ENCODE data around the gene LRMDA. TPM values are rescaled to one million over a fixed set of nuclear protein-coding genes. Genes with fewer than 3 reads are reported as not detected.
A peak's percentile ranks its signal among the peaks of the same experiment; 100 is the strongest.

Gene LRMDA
- total and polyA plus RNA-seq, 2 of the 13 experiments (the other 11 are each of a cell fraction or from before 2014, with no cell fraction given), result 13.4 to 22.0 TPM

- TF ChIP-seq RERE (CRISPR knock-in tag; IDR thresholded peaks at IDR 0.05; ENCODE audit: low read depth) (peak; percentile 77), ZNF781 (CRISPR knock-in tag; IDR thresholded peaks at IDR 0.05; ENCODE audit: borderline replicate concordance, not compliant biosample characterization) (no peak), BRCA1 (CRISPR knock-in tag; IDR thresholded peaks at IDR 0.05) (0 out of 2 replicates have a peak, but pooled peaks have one; percentile 62), POLR2AphosphoS5 (IDR thresholded peaks at IDR 0.05; ENCODE audit: low read depth, low read length) (0 out of 2 replicates have a peak, but pooled peaks have one; percentile 24), ZMAT3 (CRISPR knock-in tag; conservative IDR thresholded peaks at IDR 0.05) (no peak; the same call in 1 of the 2 replicates), ZNF362 (CRISPR knock-in tag; IDR thresholded peaks at IDR 0.05; ENCODE audit: borderline replicate concordance) (peak; percentile 36; the same call in 1 of the 2 replicates), NFE2L1 (CRISPR knock-in tag; IDR thresholded peaks at IDR 0.05; ENCODE audit: borderline replicate concordance) (no peak), ZFP82 (CRISPR knock-in tag; IDR thresholded peaks at IDR 0.05; ENCODE audit: borderline replicate concordance) (no peak), RBFOX2 (IDR thresholded peaks at IDR 0.05; ENCODE audit: low read depth, low read length) (0 out of 2 replicates have a peak, but pooled peaks have one; percentile 14), ZNF691 (CRISPR knock-in tag; IDR thresholded peaks at IDR 0.05; ENCODE audit: borderline replicate concordance, low read depth) (no peak), ZNF704 (CRISPR knock-in tag; IDR thresholded peaks at IDR 0.05; ENCODE audit: borderline replicate concordance) (no peak), ZBTB7A (CRISPR knock-in tag; IDR thresholded peaks at IDR 0.05) (peak; percentile 39; the same call in 1 of the 2 replicates), NR3C1 (CRISPR knock-in tag; IDR thresholded peaks at IDR 0.05) (no peak), ATF6 (CRISPR knock-in tag; conservative IDR thresholded peaks at IDR 0.05) (no peak), NFE2 (CRISPR knock-in tag; IDR thresholded peaks at IDR 0.05) (no peak), KLF13 (CRISPR knock-in tag; IDR thresholded peaks at IDR 0.05) (no peak), NR1H2 (CRISPR knock-in tag; IDR thresholded peaks at IDR 0.05; ENCODE audit: borderline replicate concordance, low read depth) (no peak; the same call in 1 of the 2 replicates)
Measured at GRCh38 chr10:75788394-75789205, 357.2 kb downstream of the LRMDA start (continued).

All from HepG2 (cell line).